Myocyte (in vitro differentiated cells): ENCODE measurements around the gene ANKS6. TPM values are rescaled to one million over a fixed set of nuclear protein-coding genes. Genes with fewer than 3 reads are reported as not detected.

Experiments
- DNase-seq: peaks from one replicate; pipeline ENCODE4 v3.0.0-alpha.2; 2012; ENCODE audit warnings: low read depth
- total RNA-seq: library from RNA; depleted of rRNA; stranded (reverse); fragments of >200 nt; gene quantifications from 2 replicates; pipeline ENCODE4 v1.2.3, GENCODE V29; 2014

ANKS6 gene
- total RNA-seq, 1 donor from 2014 or later: 12.9 TPM

GRCh38 chr9:98791608-98792490 lies 4.5 kb downstream of the ANKS6 start:
- no peak for DNase-seq

- peak; percentile 97 for DNase-seq
Observed at GRCh38 chr9:98790842-98791607, 5.3 kb downstream of the ANKS6 start.

- DNase-seq: peak; percentile 70
Observed at GRCh38 chr9:98790134-98790841, 6.1 kb downstream of the ANKS6 start.

- DNase-seq: no peak
Observed at GRCh38 chr9:98789483-98790133, 6.7 kb downstream of the ANKS6 start.

- DNase-seq: no peak
Observed at GRCh38 chr9:98787766-98788335, 8.5 kb downstream of the ANKS6 start.

GRCh38 chr9:98786750-98787510 lies 9.4 kb downstream of the ANKS6 start:
- DNase-seq: no peak

- DNase-seq: no peak
Observed at GRCh38 chr9:98784831-98785806, 11.2 kb downstream of the ANKS6 start.

GRCh38 chr9:98783518-98784226 lies 12.7 kb downstream of the ANKS6 start:
- peak; percentile 69 for DNase-seq

GRCh38 chr9:98781588-98782383 lies 14.6 kb downstream of the ANKS6 start:
- DNase-seq: no peak

GRCh38 chr9:98780059-98780749 lies 16.2 kb downstream of the ANKS6 start:
- DNase-seq: no peak

GRCh38 chr9:98778711-98779530 lies 17.4 kb downstream of the ANKS6 start:
- DNase-seq: no peak

GRCh38 chr9:98778251-98778650 lies 18.1 kb downstream of the ANKS6 start:
- no peak for DNase-seq

- no peak for DNase-seq
Observed at GRCh38 chr9:98777618-98778017, 18.7 kb downstream of the ANKS6 start.

GRCh38 chr9:98775831-98776441 lies 20.4 kb downstream of the ANKS6 start:
- DNase-seq: peak; percentile 71

- DNase-seq: no peak
Observed at GRCh38 chr9:98774746-98775145, 21.6 kb downstream of the ANKS6 start.
